Endothelial cell of umbilical vein (primary cell): ENCODE results near the gene COPS9. TPM values are rescaled to one million over a fixed set of nuclear protein-coding genes. Genes with fewer than 3 reads are reported as not detected.

ENCODE experiments used
- BruUV-seq: library from RNA; stranded (reverse); fragments of 400-500 nt; replicated peaks from 2 replicates; lab custom pipeline; 2021; lab: Mats Ljungman, UMichigan
- CTCF ChIA-PET: fragments of 300-600, 350-600 bp; sonication (Branson Sonifier 250); formaldehyde crosslinking; loops from one replicate; lab custom pipeline; 2021; ENCODE audit warnings: antibody characterized with exemption, inconsistent platforms; lab: Charles Lee
- POLR2A ChIA-PET: fragments of 300-600, 350-600 bp; sonication (Branson Sonifier 250); formaldehyde crosslinking; loops from one replicate; lab custom pipeline; 2021; ENCODE audit warnings: antibody characterized with exemption, inconsistent platforms; lab: Charles Lee
- DNase-seq: peaks from one replicate; pipeline ENCODE4 v3.0.0-alpha.2; 2011; ENCODE audit warnings: low read depth, low spot score
- FAIRE-seq: peaks from 2 replicates; lab custom pipeline; 2011; peaks lifted over from hg19 to GRCh38; lab: Jason Lieb, UNC
- H2AFZ ChIP-seq: 2 replicates; pipeline ENCODE4 v1.6.0; 2012; ENCODE audit warnings: low read depth, low read length, control low read depth, inconsistent platforms
- H3K27ac ChIP-seq: 2 replicates; pipeline ENCODE4 v1.5.1; 2011; ENCODE audit warnings: low read depth, mild to moderate bottlenecking, control low read depth, low read length, moderate library complexity; ENCODE audit not compliant: insufficient read depth
- H3K27me3 ChIP-seq, 2 experiments: 2 replicates each; pipeline versions ENCODE4 v1.6.0 to v1.6.1; 2011; ENCODE audit warnings: low read length in 2 of 2, mixed read lengths in 1 of 2; ENCODE audit not compliant: control insufficient read depth in 2 of 2, insufficient read depth in 2 of 2
- H3K36me3 ChIP-seq, 2 experiments: 2 replicates in 1 of 2; 3 replicates in 1 of 2; pipeline ENCODE4 v1.5.1; 2011; ENCODE audit warnings: low read length in 2 of 2, mild to moderate bottlenecking in 1 of 2, moderate library complexity in 1 of 2; ENCODE audit not compliant: control insufficient read depth in 2 of 2, insufficient read depth in 2 of 2; ENCODE audit errors: extremely low read depth in 1 of 2
- H3K4me1 ChIP-seq: 3 replicates; pipeline ENCODE4 v1.5.1; 2011; ENCODE audit warnings: mild to moderate bottlenecking, low read length; ENCODE audit not compliant: control insufficient read depth, insufficient read depth; ENCODE audit errors: extremely low read depth
- H3K4me2 ChIP-seq: 2 replicates; pipeline ENCODE4 v1.6.1; 2011; ENCODE audit warnings: low read length, control low read depth, mixed read lengths; ENCODE audit not compliant: insufficient read depth
- H3K4me3 ChIP-seq, 3 experiments: fragments of 200-600 bp in 1 of 3; sonication (generic), shearing (Covaris generic) in 1 of 3; replicated peaks in 1 of 3; 2 replicates each; pipeline ENCODE4 v1.5.1; 2011 to 2016; ENCODE audit warnings: control low read depth in 3 of 3, low read length in 3 of 3, mild to moderate bottlenecking in 2 of 3, inconsistent platforms in 1 of 3, low read depth in 1 of 3, moderate library complexity in 1 of 3; ENCODE audit not compliant: insufficient read depth in 1 of 3
- H3K79me2 ChIP-seq: 2 replicates; pipeline ENCODE4 v1.6.0; 2012; ENCODE audit warnings: low read length, inconsistent platforms; ENCODE audit not compliant: control insufficient read depth, insufficient read depth
- H3K9ac ChIP-seq: replicated peaks from 2 replicates; pipeline ENCODE3; 2011; ENCODE audit warnings: low read length, control low read depth; ENCODE audit not compliant: insufficient read depth; ENCODE audit errors: extremely low read depth
- H3K9me1 ChIP-seq: replicated peaks from 3 replicates; pipeline ENCODE4 v1.6.0; 2011; ENCODE audit warnings: mild to moderate bottlenecking, low read length; ENCODE audit not compliant: control insufficient read depth, insufficient read depth; ENCODE audit errors: extremely low read depth
- H3K9me3 ChIP-seq: replicated peaks from 2 replicates; pipeline ENCODE4 v1.5.1; 2012; ENCODE audit warnings: low read length, inconsistent platforms; ENCODE audit not compliant: control insufficient read depth, insufficient read depth
- H4K20me1 ChIP-seq: replicated peaks from 2 replicates; pipeline ENCODE3; 2011; ENCODE audit warnings: mild to moderate bottlenecking, low read length; ENCODE audit not compliant: control insufficient read depth, insufficient read depth; ENCODE audit errors: extremely low read depth
- CTCF ChIP-seq, 2 donors: IDR thresholded peaks; 1 replicate in 1 of 2; 2 replicates in 1 of 2; pipeline ENCODE4 v1.5.1; 2011; ENCODE audit warnings: low read length in 2 of 2, mild to moderate bottlenecking in 2 of 2, moderate library complexity in 2 of 2, control low read depth in 1 of 2, inconsistent platforms in 1 of 2, low read depth in 1 of 2; ENCODE audit not compliant: insufficient read depth in 1 of 2; ENCODE audit errors: extremely low read depth in 1 of 2
- EZH2 ChIP-seq: IDR thresholded peaks from 2 replicates; pipeline ENCODE4 v1.6.1; 2012; ENCODE audit warnings: borderline replicate concordance, low read depth, mild to moderate bottlenecking, moderate library complexity, low read length, inconsistent platforms; ENCODE audit not compliant: severe bottlenecking
- FOS ChIP-seq: IDR thresholded peaks from 2 replicates; pipeline ENCODE4 v1.6.1; 2011; ENCODE audit warnings: mild to moderate bottlenecking, low read length, moderate library complexity, borderline replicate concordance; ENCODE audit not compliant: insufficient read depth
- GATA2 ChIP-seq: IDR thresholded peaks from 2 replicates; pipeline ENCODE4 v1.7.0; 2011; ENCODE audit warnings: low read depth, mild to moderate bottlenecking, moderate library complexity, mixed read lengths, low read length; ENCODE audit not compliant: insufficient read length, insufficient read depth
- JUN ChIP-seq: IDR thresholded peaks from 2 replicates; pipeline ENCODE4 v1.6.1; 2011; ENCODE audit warnings: borderline replicate concordance, low read depth; ENCODE audit not compliant: insufficient read length, insufficient read depth
- MAX ChIP-seq: IDR thresholded peaks from 2 replicates; pipeline ENCODE4 v1.6.1; 2011; ENCODE audit not compliant: insufficient read depth, insufficient read length
- MYC ChIP-seq: IDR thresholded peaks from one replicate; pipeline ENCODE4 v1.6.1; 2011; ENCODE audit warnings: mild to moderate bottlenecking, low read depth, low read length
- POLR2AphosphoS5 ChIP-seq: IDR thresholded peaks from 2 replicates; pipeline ENCODE4 v1.6.1; 2012; ENCODE audit warnings: low read depth, mild to moderate bottlenecking, control low read depth, low read length, moderate library complexity; ENCODE audit not compliant: insufficient read depth
- dilution Hi-C: fragments of 300-500 bp; cut with MboI; formaldehyde crosslinking; loops from one replicate; pipeline ENCODE4 v1.15.0; 2019; ENCODE audit warnings: low sequenced_read_pairs; ENCODE audit not compliant: extremely low pct_ligation_motif_present
- intact Hi-C: fragments of 100-400 bp; cut with micrococcal nuclease; formaldehyde crosslinking; loops from one replicate; pipeline ENCODE4 v1.10.0; 2022
- polyA plus RNA-seq, 4 experiments: library from polyadenylated mRNA; depleted of rRNA in 3 of 4; stranded (reverse) in 3 of 4; unstranded in 1 of 4; fragments of >200 nt; gene quantifications; 2 replicates each; pipeline versions ENCODE4 v1.2.1 to v1.2.3, GENCODE V29; 2011 to 2012; ENCODE audit warnings: missing spikeins in 1 of 4
- total RNA-seq: library from RNA; stranded (reverse); gene quantifications from 2 replicates; pipeline ENCODE4 v1.2.3, GENCODE V29; 2021

The COPS9 gene
- total and polyA plus RNA-seq, 2 donors (not counting 3 experiments of a cell fraction or from before 2014, with no cell fraction given) = 196 to 361 TPM

- Histone ChIP-seq H2AFZ (no peak overlapping the region), H3K79me2 (no peaks in the 10 kb centered on the region), H3K4me3 (no peak overlapping the region), H3K36me3 (no peaks in the 10 kb centered on the region), H4K20me1 (no peaks in the 10 kb centered on the region), H3K27me3 (no peaks in the 10 kb centered on the region), H3K9me3 (no peaks in the 10 kb centered on the region), H3K4me2 (no peak overlapping the region), H3K4me1 (no peaks in the 10 kb centered on the region), H3K27ac (no peak overlapping the region), H3K9me1 (no peaks in the 10 kb centered on the region), H3K9ac (no peak overlapping the region)
- POLR2A ChIA-PET = no interaction called here
- no peak for DNase-seq
- intact Hi-C loops (no loop called here), dilution Hi-C loops (no loop called here)
- CTCF ChIA-PET = no interaction called here
- TF ChIP-seq GATA2 (no peak), JUN (no peak), POLR2AphosphoS5 (no peak), EZH2 (no peak), MYC (no peak), CTCF (IDR thresholded peaks at IDR 0.05; ENCODE audit: extremely low read depth in 1 of 2, insufficient read depth in 1 of 2, low read depth in 1 of 2, low read length in 2 of 2) (no peak), FOS (no peak), MAX (no peak)
- BruUV-seq = no TSS peak
- FAIRE-seq = no peak
Observed at GRCh38 chr2:240156435-240157146, 20.5 kb upstream of the COPS9 start.
